T-helper 2 cell (primary cell): ENCODE measurements around the gene PNPLA2.

Experiments
- DNase-seq, 5 experiments: peaks; one replicate each; pipeline versions ENCODE4 v3.0.0 to v3.0.0-alpha.2; 2012 to 2022

The PNPLA2 gene

DNA sequence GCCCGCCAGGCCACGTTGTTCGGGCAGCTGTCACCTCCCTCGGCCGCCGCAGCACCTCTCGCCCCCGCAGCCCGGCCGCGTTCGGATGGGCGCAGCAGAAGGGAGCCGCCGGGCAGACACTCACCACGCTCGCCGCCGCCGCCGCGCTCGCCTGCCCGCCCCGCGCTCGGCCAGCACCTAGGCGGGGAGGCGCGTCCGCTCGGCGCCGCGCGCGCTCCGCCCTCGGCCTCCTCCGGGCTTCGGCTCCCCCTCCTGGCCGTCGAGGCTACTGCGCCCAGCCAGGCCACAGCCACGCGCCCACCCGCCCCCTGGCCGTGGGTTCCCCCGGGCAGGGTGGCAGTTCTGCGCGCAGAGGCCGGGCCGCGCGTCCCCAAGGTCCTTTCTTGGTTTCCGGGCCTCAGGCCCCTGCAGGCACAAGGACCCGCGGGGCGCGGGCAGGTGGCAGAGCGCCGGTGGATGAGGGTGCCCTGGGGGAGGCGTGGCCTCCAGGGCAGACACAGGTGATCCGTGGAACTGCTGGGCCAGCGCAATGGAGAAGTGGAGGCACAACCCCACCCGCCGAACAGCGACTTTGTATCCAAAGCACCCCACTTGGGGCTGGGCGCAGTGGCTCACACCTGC, 20.5 kb upstream of the PNPLA2 start, which contains the start of gene SLC25A22:
Gene SLC25A22, minus strand, starts transcription at position 189 of the 621 bp plus-strand sequence. CDS start 3,275 bp downstream, outside the sequence.
- DNase-seq = peak; percentile 70 to 93 (median 77)

DNA sequence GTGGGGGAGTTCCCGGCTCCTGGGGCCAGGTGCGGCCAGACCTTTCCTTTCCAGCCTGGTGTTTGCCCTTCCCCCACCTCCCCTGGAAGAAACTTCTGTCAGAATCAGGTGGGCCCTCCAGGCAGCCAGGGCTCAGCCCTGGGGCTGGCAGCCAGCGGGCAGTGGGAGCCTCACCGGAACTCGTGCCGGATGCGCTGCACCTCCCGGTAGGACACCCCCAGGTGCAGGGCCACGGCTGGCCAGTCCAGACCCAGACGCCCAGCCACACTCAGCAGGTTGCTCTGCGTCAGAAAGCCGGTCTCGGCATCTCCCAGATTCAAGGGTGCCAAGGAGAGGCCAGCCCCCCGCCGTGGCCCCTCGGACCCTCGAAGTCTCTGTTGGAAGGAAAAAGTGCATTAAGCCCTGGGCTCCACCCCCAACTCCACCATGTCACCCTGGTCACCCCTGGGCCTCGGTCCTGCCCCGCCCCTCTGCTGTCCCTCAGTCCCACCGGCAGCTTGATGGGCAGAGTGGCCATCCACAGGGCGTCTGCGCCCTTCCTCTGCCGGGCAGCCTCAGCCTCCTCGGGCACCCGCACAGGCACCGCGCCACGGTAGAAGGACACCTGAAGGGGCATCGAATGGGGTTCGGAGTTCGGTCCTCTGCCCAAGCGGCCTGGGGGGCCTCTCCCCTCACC, 18.9 kb upstream of the PNPLA2 start:
- no peak for DNase-seq

DNA sequence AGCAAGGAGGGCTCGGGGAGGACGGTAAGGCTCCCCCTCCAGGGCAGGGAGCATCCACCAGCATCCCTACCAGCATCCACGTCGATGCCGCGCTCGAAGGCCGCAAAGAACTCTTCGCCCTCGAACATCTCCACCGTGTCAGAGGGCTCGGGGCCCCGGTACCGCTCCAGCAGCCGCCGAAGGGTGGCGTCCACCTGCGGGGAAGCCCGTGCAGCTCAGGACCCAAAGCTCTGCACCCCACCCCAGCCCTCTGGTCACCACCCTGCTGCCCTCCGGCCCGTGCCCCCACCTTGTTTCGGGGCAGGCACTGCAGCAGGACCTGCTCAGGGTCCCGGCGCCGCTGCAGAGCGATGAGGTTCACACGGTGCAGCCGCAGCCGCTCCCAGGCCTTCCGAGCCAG, 18.2 kb upstream of the PNPLA2 start:
- DNase-seq = no peak

DNA sequence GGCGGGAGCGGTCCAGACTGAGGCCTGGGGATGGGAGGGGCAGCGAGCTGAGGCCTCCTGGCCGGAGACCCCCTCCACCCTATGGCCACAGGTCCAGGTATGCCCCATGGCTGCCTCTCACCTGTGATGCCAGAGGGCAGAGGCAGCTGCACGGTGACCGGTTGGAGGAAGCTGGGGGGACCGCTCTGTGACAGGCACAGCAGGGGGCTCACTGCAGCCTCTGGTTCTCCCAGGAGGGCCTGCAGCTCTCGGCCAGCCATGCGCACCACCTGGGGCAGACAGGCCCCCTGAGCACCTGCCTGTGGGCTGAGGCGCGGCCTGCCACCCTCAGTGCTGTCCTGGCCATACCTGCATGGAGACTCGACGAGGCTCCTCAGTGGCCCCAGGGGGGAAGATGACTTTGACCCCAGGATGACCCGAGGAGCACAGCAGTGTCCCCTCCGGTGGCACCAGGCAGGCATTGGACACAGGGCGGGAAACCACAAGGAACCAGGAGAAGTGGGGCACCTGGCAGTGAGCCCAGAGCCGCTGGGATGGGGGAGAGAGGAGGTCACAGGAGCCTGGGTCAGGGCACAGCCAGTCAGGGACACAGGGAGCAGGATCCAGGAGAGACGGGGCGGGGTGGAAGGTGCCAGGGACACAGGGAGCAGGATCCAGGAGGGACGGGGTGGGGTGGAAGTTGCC, 17.5 kb upstream of the PNPLA2 start:
- DNase-seq = no peak

DNA sequence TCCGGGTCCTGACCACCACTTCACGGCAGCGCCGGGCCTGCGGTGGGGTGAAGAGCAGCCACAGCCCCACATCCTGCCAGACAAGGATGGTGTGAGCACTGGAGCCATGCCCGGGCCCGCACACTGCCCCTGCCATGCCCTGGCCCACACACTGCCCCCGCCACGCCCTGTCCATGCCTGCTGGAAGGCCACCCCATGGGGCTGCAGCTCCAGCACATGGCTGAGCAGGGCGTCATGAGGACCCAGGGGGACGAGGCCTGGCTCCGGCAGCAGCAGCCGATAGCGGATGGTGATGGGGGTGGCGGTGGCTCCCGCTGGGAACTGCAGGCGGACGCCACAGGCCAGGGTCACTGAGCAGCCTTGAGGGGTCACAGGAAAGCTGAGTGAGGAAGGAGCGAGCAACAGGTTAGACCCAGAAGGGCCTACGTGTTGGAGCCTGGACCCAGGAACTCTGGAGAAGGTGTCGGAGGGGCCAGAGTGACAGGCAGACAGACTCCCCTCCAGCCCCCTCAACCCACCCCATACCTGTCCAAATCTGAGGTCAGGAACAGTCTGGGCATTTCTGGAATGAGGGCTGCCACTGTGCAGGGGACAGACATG, 16.6 kb upstream of the PNPLA2 start:
- DNase-seq = no peak

DNA sequence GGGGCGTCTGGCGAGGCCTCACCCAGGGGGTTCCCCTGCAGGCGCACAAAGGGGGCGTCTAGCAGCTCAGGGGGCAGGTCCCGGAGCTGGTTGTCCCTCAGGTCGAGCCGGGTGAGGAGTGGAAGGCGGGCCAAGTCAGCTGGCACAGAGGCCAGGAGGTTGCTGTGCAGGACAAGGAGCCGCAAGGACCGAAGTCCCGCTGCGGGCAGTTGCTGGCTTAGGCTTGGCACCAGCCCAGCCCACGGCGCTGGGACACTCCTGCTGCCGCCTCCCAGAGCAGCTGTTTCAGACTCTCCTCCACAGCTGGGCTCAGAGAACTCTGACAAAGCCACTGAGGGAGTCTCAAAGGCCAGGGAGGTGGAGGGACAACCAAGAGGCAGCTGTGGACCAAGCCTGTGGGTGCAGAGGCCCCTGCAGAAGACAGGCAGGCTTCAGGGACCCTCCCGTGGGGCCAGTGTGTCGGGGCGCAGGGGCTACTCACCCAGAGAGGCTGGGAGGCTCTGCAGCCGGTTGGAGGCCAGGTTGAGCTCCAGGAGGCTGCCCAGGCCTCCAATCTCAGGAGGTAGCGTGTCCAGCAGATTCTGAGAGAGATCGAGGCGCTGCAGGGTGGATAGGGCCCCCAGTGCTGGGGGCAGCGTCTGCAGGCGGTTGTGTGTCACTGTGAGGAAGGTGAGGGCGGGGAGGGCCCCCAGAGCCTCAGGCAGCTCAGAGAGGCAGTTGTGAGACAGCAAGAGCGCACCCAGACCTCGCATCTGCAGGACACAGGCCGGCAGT, 15.8 kb upstream of the PNPLA2 start:
- no peak for DNase-seq

DNA sequence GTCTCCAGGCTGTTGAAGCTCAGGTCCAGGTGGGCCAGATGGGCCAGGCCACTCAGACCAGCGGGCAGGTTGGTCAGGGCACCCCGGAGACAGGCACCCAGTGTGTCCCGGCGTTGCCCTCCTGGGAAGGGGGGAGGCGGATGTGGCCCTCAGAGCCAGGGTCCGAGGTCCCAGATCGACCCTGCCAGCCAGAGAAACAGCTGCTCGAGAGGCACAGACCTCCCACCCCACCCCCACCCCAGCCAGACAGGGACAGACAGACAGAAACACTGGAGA, 15.3 kb upstream of the PNPLA2 start:
- no peak for DNase-seq

DNA sequence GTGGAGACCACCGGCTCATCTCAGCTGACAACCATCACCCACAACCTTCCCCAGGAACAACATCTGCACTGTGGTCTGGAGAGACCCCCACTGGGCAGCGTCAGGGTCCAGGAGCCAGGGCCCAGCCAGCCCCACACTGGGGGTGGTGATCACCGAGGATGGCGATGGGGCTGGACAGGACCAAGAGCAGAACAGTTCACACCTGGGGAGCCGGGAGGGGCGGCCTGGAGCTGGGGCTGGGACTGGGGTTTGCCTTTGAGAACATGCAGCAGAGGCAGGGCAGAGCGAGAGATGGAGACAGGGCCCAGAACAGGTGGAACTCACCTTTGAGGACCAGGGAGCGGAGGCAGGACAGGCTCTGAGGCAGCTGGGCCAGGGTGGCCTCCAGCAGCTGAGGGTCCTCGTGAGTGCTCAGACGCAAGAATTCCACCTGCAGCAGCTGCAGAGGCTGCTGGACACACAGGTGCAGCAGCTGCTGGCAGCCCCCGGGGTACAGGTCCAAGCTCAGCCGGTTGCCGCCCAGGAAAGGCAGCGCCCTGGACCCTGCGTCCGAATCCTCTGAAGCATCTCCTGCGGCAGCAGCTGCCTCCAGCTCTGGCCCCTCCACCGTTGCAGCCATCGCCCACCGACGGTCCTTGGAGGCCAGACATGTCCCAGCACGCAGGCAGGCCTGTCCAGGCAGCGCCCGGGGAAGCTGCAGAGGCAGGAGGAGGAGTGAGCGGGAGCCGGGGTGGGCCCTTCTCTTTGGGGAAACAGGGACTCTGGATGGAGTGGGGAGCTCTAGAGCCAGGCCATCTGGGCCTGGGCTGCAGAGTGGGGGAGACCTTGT, 14.7 kb upstream of the PNPLA2 start:
- DNase-seq = no peak

DNA sequence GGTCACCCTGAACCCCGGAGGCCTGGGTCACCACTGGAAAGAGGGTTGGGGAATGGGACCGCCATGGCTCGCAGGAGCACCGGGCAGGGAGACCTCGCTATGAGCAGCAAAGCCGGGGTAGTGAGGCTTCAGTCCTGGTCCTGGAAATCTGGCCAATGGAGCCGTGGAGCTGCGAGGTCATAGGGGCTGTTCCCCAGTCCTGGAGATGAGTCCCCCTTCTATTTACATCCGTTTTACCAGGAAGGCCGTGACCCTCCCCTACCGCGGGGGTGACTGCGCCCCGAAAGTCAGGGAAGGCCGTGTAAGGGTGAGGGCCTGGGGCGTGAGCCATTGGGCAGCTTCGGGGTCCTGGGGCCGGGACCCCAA, 14.1 kb upstream of the PNPLA2 start:
- no peak for DNase-seq

DNA sequence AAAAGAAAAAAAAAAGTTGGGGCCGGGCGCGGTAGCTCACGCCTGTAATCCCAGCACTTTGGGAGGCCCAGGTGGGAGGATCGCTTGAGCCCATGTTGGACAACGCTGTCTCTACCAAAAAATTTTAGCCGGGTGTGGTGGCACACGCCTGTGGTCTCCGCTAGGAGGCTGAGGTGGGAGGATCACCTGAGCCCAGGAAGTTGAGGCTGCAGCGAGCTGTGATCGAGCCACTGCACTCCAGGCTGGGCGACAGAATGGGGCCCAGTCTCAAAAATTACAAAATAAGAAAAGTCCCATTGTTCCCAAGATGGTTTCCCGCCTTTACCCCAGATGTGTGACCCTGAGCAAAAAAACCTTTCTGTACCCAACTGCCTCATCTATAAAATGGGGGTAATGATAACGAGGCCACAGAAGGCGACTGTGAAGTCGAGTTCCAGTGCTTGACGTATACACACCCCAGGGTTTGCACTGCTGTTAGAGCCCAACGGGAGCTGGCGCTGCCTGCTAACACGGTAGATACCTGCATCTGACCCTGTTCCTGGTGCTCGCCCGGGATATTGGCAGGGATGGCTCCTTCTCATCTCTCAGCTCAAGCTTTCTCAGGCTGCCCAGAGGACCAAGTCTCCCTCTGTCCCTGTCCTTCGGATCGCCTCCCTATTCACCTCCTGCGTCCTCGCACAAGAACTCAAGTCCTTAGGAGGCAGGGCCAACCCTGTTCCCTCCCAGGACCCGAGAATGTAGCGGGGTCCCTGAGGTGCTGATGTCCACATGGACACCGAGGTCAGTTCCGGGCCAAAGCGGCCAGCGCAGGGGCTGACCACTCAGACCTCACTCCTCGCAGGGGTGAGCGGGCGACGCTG, 10.1 kb upstream of the PNPLA2 start:
- DNase-seq = peak in 3 of 5 experiments; percentile 44 to 80 (median 45)

DNA sequence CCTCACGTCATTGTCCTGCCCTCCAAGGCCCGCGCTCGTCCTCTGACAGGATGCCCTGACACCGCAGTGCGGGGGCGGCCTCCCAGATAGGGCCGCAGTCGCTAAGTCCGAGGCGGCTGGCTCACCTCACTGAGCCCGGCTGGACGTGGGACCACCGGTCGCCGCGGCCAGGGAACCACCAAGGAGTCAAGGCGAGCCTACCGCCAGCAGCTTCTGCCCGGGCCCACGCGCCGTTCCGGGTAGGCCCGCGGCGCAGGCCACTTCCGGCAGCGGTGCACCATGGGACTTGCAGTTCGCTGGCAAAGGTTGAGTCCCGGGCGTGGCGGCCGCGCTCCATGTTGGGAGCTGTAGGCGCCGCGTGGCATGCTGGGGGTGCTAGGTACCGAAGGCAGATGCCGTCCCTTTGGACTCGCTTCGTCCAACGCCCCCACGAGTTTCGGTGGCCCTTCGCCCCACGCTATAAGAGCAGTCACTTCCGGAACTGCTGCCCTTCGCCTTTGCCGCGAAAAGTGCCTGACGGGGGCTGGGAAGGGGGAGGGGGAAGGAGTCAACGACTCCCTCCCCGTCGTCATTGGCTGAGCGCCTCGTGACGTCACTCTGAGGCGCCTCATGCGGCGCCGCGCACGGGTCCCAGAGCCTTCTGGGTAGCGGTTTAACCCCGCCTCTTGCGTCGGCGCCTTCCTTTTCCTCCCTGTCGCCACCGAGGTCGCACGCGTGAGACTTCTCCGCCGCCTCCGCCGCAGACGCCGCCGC, 9.3 kb upstream of the PNPLA2 start, which contains the start of gene RPLP2:
Gene RPLP2, plus strand, starts transcription at position 681 of the 753 bp plus-strand sequence. CDS start 268 bp downstream, outside the sequence.
- DNase-seq = peak; percentile 95 to 98 (median 97)

DNA sequence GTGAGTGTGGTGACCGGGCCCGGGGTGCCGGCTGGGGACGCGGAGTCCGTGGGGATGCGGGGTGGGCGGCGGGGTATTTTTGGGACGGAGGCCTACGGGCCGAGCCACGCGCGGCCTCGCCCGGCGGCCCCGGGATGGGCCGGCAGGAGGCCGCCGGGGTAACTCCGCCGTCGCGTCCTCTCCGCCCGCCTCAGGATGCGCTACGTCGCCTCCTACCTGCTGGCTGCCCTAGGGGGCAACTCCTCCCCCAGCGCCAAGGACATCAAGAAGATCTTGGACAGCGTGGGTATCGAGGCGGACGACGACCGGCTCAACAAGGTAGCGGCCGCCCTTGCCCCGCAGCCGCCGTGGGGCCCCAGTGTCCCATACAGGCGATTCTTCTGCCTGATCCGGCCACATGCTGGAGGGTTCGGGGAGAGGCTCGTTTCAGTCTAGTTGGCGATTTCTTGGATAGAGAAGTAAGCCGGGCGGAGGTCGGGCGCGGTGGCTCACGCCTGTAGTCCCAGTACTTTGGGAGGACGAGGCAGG, 8.6 kb upstream of the PNPLA2 start:
- no peak for DNase-seq

DNA sequence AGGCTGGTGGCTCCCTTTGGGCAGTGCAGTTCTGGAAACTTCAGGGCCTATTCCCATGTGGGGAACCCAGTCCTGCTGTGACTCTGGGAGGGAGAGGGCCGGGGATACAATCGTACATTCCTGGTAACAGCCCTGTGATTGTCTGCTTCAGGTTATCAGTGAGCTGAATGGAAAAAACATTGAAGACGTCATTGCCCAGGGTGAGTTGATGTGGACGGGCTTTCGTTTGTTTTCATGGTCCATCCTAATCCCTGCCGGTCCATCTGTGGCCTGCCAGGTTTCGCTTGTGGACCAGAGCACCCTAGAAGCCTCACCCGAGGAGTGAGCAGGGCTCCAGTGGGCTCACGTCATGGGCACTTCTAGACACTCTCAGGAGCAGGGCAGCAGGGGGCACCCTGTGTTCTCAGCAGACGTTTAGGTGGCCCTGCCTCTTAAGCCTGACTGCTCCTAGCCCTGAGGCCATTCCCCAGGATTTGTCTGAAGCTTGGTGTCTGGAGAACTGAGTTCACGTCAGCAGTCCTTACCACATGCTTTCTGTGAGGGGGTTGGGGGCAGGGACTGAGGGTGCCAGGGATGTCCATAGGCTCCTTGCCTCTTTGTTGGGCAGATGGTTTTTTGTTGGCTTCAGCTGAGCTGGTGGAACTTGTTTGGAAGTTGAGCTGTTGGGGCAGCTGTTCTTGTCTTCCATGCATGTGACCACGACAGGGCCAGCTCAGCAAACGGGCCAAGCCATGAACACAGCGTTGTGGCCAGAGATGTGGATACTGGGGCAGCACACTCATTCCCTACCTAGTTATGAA, 7.1 kb upstream of the PNPLA2 start:
- DNase-seq = no peak

DNA sequence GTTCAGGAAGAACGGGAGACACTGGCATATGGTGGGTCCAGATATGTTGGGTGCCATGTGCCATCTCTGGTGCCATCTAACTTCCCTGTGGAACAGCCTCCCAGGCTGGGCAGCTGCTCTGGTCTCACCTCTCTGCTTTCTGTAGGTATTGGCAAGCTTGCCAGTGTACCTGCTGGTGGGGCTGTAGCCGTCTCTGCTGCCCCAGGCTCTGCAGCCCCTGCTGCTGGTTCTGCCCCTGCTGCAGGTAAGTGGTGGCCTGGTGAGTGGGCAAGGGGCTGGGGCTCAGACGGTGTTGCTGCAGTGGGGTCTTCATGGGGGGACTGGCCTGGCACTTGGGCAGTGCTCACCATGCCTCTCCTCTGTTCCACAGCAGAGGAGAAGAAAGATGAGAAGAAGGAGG, 6.3 kb upstream of the PNPLA2 start:
- no peak for DNase-seq

DNA sequence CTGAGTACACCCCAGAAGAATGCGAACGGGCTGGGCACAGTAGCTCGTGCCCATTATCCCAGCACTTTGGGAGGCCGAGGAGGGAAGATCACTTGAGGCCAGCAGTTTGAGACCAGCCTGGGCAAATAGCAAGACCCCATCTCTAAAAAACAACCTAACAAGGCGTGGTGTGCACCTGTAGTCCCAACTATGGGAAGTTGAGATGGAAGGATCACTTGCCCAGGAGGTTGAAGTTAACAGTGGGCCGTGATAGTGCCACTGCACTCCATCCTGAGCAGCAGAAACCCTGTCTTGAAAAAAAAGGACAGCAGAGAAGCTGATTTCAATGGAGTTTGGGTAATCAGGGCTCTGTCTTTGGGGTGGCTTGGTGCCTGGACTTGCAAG, 5.7 kb upstream of the PNPLA2 start:
- no peak for DNase-seq

DNA sequence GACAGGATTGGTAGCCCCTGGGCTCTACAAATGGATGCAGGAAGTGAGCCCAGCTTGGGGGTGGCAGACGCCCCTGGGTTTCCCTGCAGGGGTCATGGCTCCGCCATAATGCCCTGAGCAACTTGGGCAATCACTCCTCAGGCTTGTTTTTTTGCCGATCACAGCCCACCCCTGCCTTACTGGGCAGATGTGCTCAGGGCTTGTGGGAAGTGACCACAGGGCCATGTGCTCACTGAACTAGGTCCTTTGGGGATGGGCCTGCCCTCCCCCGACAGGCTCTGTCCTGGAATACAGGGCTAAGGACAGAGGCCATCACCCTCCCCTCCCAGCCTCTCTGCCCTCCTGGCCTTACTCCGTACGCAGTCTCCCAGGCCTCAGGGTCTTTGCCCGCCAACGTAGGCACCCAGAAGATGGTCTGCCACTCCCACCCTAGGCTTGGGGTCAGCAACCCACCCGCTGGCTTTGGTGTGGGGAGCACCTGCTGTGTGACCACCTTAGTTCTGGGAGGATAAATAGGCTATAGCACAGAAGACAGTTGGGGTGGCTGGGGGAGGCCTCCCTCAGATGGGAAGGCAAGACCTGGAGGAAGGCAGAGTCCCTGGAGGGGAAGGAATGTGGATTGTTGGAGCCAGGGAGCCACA, 5.1 kb upstream of the PNPLA2 start:
- DNase-seq = no peak

DNA sequence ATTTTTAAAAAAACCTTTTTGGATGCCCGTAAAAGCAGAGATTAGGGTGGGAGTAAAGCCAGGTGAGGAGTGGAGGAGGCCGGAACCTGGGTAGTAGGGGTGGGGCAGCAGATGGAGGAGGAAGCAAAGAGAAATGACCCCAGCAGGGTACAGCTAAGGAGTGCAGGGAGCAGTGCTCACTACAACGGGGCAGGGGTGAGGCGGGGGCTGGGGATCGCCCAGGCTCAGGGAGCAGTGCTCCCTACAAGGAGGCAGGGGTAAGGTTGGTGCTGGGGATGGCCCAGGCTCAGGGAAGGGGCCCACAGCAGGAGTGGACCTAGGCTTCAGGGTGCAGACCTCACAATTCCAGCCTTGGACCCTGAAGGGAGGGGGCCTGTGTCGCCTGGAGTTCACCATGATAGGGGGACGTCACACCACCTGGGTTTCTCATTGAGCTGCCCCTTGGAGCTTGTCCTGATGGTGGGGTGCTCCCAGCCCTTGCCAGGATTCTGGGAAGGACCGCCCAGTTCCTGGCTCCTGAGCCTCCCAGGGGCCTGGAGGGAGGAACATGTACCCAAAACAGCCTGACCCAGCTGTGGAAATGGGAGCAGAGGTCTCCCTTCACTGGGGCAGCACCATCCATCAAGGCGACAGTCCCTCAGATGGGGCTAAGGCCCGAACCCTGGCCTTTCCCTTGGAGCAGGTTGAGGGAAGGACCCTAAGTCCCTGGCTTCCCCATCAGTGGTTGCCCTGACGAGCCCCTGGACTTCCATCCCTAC, 2.9 kb upstream of the PNPLA2 start:
- DNase-seq = no peak

DNA sequence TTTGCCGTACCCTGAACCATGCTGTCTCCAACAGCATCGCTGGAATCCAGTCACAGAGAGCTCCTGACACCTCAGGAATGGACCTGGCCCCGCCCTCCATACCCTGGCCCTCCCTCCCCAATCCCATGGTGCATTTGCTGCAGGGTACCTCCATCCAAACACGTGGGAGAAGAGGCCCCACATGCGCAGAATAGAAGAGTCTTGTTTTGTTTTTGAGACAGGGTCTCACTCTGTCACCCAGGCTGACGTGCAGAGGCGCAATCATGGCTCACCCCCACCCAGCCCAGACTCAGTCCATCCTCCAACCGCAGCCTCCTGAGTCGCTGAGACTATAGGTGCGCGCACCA, 2.3 kb upstream of the PNPLA2 start:
- no peak for DNase-seq
